NCI-H446 (cell line): Measurements from ENCODE around the gene DCAF10.
"Not testable (repeated sequence)": the region's sequence is repeated elsewhere in the genome, so short reads cannot be mapped to it uniquely, and the experiment has no call there.

Experiments
- DNase-seq, 2 experiments: peaks; one replicate each; lab custom pipeline; 2025; lab: John Stamatoyannopoulos, UW

Gene DCAF10

DNA sequence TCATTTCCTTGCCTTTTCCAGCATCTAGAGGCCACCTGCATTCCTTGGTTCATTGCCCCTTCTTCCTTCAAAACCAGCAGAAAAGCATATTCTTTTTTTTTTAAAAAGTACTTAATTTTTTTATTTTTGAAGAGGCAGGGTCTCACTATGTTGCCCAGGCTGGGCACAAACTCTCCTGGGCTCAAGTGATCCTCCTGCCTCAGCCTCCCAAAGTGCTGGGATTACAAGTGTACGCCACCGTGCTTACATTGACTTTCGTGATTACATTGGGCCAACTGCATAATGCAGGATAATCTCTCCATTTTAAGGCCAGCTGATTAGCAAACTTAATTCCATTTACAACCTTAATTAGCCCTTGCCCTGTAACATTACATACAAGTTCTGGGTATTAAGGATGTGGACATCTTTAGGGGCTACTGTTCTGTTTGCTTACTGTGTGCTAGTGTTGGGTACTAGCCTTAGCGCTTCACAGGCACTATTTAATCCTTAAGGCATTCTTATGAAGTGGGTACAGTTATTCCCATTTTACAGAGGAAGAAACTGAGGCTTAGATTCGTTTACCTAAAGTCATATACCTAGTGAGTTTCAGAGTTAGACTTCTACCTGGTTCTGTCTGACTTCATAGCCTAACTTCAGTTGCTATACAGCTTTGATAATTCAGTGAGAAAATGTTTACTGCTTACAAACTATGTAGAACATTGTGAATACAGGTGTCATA, 69.6 kb downstream of the DCAF10 start:
- no peak for DNase-seq

DNA sequence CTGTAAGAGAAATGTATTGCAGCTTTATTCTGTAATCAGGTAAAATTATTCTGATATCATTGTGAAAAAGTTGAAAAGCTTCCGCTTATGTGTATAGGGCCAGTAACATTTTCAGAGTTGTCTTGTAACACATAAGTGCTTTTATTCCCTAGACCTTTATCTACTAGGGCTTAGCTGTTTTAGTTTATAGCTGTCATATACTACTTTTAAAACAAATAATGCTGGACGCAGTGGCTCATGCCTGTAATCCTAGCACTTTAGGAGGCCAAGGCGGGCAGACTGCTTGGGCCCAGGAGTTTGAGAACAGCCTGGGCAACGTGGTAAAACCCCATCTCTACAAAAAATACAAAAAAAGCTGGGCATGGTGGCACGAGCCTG, 70.2 kb downstream of the DCAF10 start:
- no peak for DNase-seq

DNA sequence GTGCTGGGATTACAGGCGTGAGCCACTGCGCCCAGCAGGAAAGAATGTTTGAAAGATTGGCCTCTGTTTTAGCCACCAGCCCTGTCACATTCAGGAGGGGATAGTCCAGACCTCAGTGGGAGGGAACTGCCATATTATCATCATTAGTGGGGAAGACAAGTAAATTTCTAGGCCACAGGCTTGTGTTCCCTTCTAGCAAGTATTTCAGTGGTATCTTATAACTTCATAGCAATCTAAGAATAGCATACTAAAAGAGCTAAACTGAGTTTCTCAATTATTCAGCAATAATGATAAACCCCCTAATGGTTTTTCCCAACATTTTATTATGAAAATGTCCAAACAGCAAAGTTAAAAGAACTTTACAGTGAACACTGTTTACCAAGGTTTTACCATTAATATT, 73.4 kb downstream of the DCAF10 start:
- no peak for DNase-seq

DNA sequence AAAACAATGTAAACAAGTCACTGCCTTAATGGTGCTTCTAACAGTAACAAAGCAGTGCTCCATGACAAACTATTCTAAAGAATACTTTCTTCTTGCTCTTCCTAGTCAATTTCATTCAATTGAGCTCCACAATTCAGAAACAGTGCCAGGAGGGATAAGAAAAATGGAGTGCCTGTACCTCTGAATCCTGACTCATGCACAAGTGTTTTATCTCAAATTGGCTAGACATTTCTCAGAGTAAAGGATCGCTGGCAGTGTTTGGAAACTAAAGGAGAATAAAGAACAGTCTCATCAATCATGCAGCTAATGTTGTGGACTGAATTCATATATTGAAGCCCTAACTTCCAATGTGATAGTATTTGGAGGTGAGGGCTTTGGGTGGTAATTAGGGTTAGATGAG, 75.8 kb downstream of the DCAF10 start:
- DNase-seq = no peak

DNA sequence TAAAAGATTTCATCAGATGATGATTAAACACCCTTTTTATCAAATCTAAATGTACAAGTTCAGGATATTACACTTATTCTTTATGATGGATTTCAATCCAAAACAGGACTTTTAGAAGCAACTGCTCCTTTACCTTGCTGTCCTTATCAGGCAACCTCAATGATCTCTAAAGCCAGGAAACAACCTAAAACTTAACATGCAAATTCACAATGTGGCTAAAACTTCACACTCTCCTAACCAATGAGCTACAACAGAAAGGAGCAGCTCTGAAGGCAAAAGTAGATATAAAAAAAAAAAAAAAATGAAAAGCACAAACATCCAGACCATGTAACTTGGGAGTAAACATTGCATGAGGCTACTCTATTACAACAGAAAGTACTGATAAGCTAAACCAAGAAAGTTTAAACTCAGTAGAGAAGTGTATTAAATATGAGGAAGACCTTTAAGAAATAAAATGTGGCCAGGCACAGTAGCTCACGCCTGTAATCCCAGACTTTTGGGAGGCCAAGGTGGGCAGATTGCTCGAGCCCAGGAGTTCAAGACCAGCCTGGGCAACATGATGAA, 80.4 kb downstream of the DCAF10 start:
- no peak for DNase-seq

DNA sequence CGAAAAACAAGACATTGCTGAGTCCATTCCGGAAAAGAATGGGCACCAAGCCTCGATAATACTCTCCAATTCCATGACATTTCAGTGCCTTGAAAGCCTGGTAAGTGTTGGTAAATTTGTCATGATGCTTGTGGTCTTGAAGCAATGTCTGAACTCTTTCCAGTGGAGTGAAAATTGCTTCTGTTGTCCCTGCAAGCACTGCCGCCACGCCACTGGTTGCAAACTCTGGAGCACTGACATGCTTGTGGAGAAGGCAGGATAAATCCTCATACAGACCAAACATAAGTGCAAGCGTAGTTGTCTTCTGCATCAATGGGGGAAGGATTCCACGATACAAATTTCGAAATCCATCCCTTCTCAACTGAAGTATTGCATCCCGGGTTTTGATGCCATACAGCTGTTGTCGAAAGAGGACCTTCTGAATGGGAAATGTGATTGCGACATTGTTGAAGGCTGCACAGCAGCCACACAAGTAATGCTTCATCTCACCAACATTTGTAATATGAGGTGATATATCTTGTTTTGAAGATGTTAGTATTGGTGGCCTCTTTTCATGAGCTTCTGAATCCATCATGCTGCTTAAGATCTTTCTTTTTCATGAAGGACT, 87.5 kb downstream of the DCAF10 start:
- DNase-seq = not testable (repeated sequence)

DNA sequence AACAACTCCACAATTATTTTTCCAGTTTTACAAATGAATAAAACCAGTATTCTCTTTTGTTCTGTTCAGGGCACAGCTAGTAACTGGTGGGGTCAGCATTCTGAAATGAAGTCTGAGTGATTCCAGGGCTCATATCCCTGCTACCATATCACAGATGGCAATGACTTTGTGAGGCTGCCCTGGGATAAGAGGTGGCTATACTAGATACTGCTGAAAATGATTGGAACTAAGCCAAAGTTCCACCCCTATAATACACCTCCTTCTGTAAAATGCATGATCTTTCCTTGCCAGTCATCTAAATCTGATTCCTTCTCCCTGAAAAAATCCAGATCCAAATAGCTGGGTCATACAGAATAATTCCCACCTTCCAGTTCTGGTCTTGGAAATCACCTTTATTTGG, 88.9 kb downstream of the DCAF10 start:
- no peak for DNase-seq

DNA sequence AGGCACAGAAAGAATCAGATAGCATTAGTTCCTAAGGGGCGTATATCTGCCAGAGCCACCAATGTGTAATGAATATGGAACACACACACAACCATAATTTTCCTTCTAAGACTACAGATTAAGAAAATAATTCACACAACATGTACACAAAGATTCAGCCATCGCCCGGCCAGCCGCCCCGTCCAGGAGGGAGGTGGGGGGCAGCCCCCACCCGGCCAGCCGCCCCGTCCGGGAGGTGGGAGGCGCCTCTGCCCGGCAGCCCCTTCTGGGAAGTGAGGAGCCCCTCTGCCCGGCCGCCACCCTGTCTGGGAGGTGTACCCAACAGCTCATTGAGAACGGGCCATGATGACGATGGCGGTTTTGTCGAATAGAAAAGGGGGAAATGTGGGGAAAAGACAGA, 90.4 kb downstream of the DCAF10 start:
- not testable (repeated sequence) for DNase-seq

DNA sequence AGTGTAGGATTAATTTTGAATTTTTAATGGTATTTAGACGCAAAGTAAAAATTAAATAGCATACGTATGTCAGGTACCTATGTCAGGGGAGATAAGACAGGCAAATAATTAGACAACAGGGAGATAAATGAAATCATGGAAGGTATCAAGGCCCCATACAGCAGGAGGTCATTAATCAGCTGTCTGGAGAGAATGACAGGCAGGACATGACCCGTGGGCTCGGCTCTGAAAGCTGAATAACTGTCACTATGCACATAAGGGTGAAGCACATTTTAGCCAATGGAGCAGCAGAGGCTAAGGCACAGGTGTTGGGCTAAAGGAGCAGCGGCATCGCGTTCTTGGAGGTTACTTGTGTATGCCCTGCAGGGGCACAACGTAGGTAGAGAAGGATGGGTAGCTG, 91.5 kb downstream of the DCAF10 start:
- no peak for DNase-seq

DNA sequence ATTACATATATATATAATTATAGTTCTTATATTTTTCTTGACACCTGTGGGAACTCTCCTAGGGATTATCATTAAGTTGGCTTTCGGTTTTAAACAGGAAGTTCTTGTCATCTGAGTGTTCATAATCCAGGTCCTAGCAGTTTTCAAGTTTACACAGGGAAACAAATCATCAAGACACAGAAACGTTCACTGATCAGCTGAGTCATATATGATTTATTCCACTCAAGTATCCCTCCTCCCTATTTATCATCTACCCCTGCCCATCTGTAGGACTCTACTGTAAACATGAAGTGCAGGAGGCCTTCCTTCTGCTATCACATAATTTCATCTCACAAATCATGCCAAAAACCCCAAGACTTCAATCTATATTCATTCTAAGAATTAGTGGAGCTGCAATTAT, 97.1 kb downstream of the DCAF10 start:
- DNase-seq = no peak

DNA sequence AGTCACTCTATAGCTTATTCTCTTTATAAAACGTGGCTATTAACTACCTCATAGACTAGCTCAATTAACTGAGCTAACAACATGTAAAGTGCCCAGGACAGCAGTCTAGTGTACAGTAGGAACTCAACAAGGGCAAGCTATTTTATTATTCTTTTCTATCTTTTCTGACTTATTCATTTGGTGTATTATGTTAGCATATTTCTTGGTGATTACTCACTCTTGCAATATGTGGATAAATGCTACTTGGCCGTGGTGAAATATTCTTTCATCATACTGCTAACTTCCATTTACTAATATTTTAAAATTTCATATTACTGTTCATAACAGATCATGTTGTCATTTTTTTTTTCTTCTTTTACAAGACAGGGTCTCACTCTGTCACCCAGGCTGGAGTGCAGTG, 98.4 kb downstream of the DCAF10 start:
- no peak for DNase-seq

DNA sequence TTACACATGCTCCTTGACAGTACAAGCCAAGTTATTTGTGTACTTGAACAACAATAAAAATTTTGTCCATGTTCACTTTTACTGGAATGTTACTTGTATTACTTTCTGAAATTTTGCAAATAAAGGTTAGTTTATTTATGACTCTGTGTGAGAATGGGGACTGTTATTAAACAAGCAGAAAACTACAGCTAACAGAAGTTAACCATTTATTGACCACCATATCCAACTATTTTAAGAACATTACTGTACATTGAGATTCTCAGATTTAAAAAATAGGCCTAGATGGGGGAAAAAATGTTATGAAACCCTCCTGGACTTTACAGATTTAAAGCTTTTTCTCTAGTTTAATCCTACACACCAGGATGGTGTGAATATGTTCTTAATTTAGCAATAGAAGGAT, 101.5 kb downstream of the DCAF10 start:
- DNase-seq = no peak

DNA sequence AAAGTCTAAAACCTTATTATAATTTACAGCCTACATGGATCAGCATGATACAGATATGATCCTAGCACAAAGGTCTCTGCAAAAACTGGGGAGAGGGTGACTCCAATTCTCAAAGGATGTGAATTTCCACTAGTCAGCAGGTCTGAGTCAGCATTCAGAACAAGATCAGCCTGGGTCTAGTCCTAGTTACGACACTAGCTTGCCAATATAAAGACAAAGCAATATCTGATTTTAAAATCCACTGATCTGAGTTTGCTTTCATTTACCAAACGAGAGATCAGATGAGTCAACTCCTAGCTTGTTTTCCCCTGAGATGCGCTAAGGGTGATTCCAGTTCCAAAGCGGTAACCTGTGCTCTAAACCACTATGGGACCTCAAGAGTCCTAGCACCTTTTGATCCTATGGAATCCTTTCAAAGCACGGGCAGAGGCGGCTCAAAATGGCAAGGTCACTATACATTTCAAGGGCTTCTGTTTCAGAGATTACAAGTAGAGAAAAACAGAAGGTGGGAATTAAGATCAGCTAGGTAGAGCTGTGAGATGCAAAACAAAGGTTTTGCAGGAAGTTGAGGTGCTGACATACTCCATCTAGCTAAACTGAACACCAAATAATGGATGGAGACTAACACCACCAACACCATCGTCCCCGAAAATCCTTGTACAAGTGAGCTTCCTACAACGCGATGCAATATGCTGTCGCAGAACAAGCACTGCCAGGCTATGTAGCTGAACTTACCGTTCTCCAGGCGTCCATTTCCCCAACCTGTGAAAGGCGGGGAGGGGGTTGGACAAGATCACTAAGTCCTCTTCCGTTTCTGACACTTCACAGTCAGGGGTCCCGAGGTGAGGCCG, 102.4 kb downstream of the DCAF10 start:
- DNase-seq = no peak

DNA sequence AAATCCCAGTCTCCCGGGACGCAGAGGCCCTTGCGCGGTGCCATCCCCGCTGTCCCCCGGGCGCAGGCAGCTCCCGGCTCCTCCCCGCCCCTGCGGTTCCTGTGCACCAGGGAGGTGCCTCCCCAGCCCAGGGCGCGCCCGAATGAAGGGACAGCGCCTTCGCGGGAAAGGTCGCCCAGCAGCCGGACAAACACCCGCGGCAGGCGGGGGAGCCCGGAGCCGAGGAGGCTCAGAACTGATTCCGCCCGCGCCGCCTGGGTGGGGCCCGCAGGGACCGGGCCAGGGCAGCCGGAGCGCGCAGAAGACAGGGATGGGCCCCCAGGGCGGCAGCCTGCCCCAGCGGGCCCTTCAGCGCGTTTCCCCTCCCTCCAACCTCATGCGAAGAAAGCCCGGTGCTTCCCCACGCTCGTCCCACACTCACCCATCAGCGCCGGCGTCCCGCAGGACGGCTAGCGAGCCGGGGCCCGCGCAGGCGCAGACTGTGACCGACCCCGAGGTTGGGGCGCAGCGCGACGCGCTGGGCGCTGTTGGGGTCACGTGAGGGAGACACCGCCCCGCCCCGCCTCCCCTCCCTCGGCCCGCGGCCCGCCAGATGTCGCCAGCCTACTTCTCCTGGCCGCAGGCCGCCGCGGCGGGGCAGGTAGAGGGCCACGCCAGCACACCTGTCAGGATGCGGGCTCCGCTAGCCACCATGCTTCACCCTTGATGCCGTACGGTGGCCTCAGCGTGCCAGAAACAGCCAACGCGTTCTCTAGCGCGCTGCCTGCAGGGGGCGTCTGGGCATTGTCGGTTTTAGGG, 103.2 kb downstream of the DCAF10 start, which contains the start of gene SLC25A51:
Gene SLC25A51, minus strand, starts transcription at position 481 of the 798 bp plus-strand sequence. CDS start 15,577 bp downstream, outside the sequence.
- peak; percentile 77 to 94 for DNase-seq

DNA sequence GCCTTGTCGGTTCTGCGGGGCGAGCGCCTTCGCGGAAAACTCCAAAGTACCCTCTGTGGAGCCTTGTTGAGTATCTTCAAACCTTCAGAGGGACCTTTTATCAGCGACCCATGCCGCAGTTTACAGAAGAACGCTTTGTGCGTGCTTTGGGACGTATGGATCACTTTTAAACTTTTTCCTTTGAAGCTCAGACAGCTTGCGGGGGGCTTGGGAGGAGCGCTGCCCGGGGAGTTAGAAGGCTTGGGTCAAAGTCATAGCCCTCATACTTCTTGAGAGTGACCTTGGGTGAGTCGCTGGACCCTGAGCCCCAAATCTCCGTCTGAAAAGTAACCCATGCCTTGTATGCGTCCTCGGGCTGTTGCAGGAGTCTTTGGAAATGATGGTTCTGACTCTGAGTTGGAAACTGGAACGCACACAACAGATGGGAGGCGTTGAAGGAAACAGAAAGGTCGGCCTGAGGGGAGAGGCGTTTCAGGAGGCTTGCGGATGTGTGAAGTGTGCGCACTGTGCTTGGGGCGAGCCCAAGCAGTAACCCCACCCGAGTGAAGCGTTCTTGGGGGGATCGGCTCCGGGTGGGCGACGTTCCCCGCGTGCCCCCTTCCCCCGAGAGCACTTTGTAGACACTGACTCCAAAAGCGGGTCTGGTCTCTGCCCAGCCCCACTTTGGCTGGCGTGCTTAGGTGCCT, 104.0 kb downstream of the DCAF10 start:
- DNase-seq = peak in 1 of 2 experiments; percentile 22

DNA sequence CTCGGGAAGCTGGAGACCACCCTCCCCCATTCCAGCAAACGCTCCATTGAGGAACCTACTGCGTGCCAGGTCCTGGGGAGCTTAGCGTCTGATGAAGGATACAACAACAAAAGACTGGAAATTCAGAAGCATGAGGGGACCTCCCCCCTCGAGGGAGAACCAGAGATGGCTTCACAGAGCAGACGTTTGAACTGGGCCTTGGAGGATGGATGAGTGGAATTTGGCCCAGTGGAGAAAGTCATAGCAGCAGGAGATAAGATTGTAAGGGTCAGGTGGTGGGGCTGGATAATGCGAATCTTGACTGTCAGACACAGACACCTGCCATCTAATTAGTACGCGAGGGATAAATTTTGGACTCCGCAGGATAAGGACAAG, 104.5 kb downstream of the DCAF10 start:
- no peak for DNase-seq

DNA sequence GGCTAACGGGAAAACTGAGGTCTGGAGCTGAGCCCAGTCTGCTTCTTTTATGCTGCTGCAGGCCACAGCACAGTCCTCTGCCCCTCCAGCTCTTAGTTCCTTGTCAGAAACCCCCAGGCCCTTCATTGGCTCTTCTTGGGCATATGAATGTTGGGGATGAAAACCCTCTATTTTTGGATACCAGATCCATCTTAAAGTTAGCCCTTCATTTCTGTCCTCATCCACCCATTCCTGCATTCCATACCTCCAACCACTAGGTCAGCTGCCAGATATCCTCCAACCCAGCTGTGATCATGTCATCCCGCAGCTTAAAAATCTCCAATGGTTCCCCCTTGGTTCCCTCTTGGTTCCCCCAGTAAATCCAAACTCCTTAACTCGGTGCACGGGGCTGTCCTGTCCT, 105.2 kb downstream of the DCAF10 start:
- no peak for DNase-seq

DNA sequence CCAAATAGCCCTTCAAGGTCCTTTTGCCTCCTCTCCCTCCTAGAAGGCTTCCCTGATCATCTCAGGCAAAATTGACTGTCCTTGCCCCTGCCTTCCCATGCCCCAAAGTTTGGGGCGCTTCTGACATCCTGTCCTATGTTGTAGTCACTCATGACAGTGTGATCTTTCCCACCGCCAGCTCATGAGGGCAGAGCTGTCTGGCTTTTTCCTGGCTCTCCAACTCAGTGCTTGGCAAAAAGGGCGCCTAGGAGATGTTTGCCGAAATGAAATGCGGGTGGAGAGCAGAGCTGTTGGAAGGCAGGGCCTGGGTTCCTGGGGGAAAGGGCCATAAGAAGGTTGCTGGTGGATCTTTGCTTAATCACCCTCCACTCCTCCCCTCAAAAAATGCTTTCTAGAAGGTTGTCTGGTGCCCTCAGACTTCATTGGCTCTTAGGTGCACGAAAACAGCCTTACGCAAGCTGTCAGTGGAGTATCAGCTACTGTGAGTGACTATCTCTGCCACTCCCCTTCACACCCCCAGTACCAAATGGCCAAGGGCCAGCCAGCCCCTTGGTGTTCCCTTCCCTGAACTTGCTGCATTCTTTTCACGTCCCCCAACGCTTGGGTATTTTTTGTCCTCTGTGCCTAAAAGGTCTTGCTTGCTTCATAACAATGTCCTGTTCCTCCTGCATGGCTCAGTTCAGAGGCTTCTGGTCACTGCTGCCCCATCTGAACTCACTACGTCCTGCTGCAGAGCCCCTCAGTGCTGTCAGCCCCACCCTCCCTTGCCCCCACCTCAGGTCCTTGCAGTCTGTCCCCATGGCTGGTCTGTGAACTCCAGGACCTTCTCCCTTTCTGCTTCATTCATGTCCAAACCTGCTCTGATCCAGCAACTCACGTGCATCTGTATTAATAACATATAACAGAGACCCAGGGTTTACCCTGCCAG, 106.0 kb downstream of the DCAF10 start:
- DNase-seq = no peak

DNA sequence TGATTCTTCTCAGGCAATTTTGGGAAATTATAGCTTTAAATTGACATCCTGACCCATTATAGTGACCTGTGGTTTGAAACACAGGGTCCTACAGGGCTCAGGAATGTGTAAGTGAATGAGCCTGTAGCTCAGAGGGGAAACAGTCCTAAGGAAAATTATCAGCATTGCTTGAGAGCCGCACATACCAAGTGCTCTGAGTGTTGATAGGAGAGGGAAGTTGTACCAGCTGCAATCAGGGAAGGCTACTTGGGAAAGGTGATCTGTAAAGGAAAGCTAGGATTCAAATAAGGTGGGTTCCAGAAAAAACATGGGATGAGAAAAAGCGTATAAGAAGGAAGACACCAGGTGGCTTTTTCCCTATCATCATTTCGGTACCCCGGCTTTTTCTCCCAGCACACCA, 107.7 kb downstream of the DCAF10 start:
- DNase-seq = no peak

DNA sequence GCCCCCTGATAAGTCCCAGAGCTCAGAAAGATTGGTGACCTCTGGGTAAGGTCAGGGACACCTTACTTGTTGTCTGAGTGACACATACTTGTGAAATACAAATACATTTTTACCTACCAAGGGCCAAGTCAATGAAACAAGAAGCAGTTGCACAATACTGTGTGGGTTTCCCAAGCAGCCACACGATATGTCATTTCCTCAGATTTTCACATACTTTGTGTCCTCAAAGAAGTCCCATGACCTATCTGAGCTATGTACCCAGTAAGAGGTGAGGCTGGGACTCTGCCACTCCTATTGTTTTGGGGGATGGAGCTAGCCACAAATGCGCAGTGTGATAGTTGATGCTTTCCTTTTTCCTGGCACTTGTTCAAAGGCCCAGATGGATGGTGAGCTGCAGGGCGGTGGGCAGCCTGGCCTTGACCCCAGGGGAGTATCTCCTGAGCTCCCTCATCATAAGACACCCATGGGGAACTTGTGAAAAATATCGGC, 108.1 kb downstream of the DCAF10 start:
- no peak for DNase-seq
